SJCRH30 (cell line): ENCODE measurements around the gene KRT83. TPM values are rescaled to one million over a fixed set of nuclear protein-coding genes. Genes with fewer than 3 reads are reported as not detected.

Experiments used
- DNase-seq, 2 experiments: peaks; one replicate each; pipeline ENCODE4 v3.0.0-alpha.2; 2015 to 2020
- H3K27ac ChIP-seq: fragments of 250-450 bp; sonication (Bioruptor Pico); 2 replicates; pipeline ENCODE4 v1.5.1; 2020; ENCODE audit warnings: mild to moderate bottlenecking, moderate library complexity
- H3K27me3 ChIP-seq: fragments of 250-450 bp; sonication (Bioruptor Pico); 2 replicates; pipeline ENCODE4 v1.5.1; 2020; ENCODE audit warnings: mild to moderate bottlenecking, moderate library complexity
- H3K36me3 ChIP-seq: fragments of 250-450 bp; sonication (Bioruptor Pico); 2 replicates; pipeline ENCODE4 v1.5.1; 2020; ENCODE audit warnings: mild to moderate bottlenecking, moderate library complexity
- H3K4me1 ChIP-seq: fragments of 250-450 bp; sonication (Bioruptor Pico); 2 replicates; pipeline ENCODE4 v1.5.1; 2020; ENCODE audit warnings: mild to moderate bottlenecking, moderate library complexity
- H3K4me3 ChIP-seq: fragments of 250-450 bp; sonication (Bioruptor Pico); 2 replicates; pipeline ENCODE4 v1.5.1; 2020; ENCODE audit warnings: mild to moderate bottlenecking, moderate library complexity
- H3K9me3 ChIP-seq: fragments of 250-450 bp; sonication (Bioruptor Pico); replicated peaks from 2 replicates; pipeline ENCODE4 v1.5.1; 2020; ENCODE audit warnings: mild to moderate bottlenecking, moderate library complexity
- total RNA-seq: library from RNA; depleted of rRNA; stranded (reverse); fragments of >200 nt; shearing (Covaris generic); gene quantifications from 2 replicates; pipeline ENCODE4 v1.2.3, GENCODE V29; 2014

KRT83 gene
- total RNA-seq, 1 experiment from 2014 or later: not detected

- no peak overlapping the region for H3K27ac ChIP-seq
- peaks cover 39% of the 10 kb centered on the region for H3K4me1 ChIP-seq
- no peak overlapping the region for H3K4me3 ChIP-seq
- no peaks in the 10 kb centered on the region for H3K27me3 ChIP-seq
- no peaks in the 10 kb centered on the region for H3K9me3 ChIP-seq
- peak in 1 of 2 experiments; percentile 51 for DNase-seq
- no peaks in the 10 kb centered on the region for H3K36me3 ChIP-seq
These were observed 37.6 kb upstream of the KRT83 start for GRCh38 chr12:52358575-52359350.

- no peak for DNase-seq
- H3K4me1 ChIP-seq: peaks cover 40% of the 10 kb centered on the region
- no peaks in the 10 kb centered on the region for H3K36me3 ChIP-seq
- H3K4me3 ChIP-seq: no peak overlapping the region
- no peak overlapping the region for H3K27ac ChIP-seq
- H3K27me3 ChIP-seq: no peaks in the 10 kb centered on the region
- H3K9me3 ChIP-seq: no peaks in the 10 kb centered on the region
These were observed 35.8 kb upstream of the KRT83 start for GRCh38 chr12:52356762-52357580.

DNA sequence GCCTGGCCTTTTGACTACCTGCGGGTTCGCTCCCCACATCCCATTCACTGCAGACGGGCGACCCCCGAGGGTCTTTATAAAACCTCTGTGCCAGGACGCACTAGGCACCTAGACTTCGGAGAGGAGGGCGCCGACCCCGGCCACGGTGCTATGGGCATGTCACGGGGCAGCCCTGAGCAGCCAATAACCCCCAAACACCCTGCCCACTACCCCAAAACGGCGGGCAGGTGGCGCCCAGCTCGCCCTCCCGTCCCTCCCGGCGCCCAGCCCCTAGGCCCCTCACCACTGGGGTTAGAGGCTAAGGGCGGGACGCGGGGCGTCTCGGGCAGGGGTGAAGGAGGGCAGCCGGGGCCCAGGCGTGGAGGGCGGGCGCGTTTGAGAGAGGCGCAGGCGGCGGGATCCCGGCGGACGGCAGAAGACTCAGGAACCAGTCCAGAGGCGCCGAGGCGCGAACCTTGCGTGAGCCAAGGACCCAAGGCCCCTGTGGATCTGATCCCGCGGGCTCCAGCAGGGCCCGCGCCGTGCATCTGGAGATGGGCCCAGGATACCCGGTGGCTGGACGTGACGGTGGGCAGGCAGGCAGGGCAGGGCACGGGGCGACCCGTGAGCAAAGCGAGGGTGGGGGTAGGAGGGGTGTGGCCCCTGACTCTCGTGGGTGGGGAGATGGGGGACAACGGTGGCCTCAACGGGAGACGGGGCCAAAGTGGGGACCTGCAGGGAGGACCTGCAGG is 35.0 kb upstream of the KRT83 start:
- H3K36me3 ChIP-seq: no peaks in the 10 kb centered on the region
- H3K27me3 ChIP-seq: no peaks in the 10 kb centered on the region
- H3K4me3 ChIP-seq: no peak overlapping the region
- no peaks in the 10 kb centered on the region for H3K9me3 ChIP-seq
- no peak for DNase-seq
- peaks cover 36% of the 10 kb centered on the region for H3K4me1 ChIP-seq
- no peak overlapping the region for H3K27ac ChIP-seq

DNA sequence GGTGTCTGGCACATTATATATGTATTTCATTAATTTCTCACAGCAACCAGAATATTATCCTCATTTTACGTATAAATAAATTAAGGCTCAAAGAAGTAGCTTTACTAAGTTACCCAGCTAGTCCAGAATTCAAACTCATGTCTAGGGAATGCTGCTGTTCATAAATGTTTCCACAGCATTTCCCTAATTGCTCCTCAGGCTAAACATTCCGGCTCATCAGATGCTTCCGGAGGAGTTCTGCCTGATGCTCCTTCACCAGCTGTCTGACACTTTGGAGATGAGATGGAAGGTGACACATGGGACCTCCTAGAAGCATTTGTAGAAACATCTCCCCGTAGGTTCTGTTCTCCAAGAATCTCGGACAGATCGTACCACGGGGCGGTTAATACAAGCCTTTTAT is 34.0 kb upstream of the KRT83 start:
- no peaks in the 10 kb centered on the region for H3K27me3 ChIP-seq
- H3K4me3 ChIP-seq: no peak overlapping the region
- H3K4me1 ChIP-seq: peaks cover 26% of the 10 kb centered on the region
- H3K9me3 ChIP-seq: no peaks in the 10 kb centered on the region
- no peak for DNase-seq
- H3K27ac ChIP-seq: no peak overlapping the region
- H3K36me3 ChIP-seq: no peaks in the 10 kb centered on the region

GRCh38 chr12:52354200-52354599 is 33.0 kb upstream of the KRT83 start:
- Histone ChIP-seq H3K27ac (no peak overlapping the region), H3K36me3 (no peaks in the 10 kb centered on the region), H3K27me3 (no peaks in the 10 kb centered on the region), H3K9me3 (no peaks in the 10 kb centered on the region), H3K4me1 (peaks cover 36% of the 10 kb centered on the region), H3K4me3 (no peak overlapping the region)
- peak; percentile 37 to 62 for DNase-seq

DNA sequence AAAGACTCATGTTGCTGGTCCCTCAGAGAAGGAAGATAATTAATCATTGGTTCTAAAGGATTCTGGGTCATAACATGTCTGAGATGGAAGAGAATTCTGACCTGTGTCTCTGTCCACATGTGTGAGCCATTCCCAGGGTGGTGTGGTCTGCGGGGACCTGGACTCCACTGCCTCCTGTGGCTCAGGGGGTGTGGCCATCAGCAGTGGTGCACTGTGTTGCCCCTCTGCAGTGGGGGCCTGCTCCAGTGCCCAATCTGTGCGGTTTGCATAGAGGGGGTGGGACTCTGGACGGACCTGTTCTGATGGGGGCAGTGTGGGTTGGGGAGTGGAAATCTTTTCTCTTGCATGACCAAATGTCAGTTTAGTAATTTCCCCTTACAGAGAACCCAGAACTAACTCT is 32.6 kb upstream of the KRT83 start:
- H3K36me3 ChIP-seq: no peaks in the 10 kb centered on the region
- DNase-seq: no peak
- H3K27ac ChIP-seq: no peak overlapping the region
- H3K4me1 ChIP-seq: peaks cover 37% of the 10 kb centered on the region
- H3K9me3 ChIP-seq: no peaks in the 10 kb centered on the region
- no peak overlapping the region for H3K4me3 ChIP-seq
- H3K27me3 ChIP-seq: no peaks in the 10 kb centered on the region

GRCh38 chr12:52352951-52353350 is 31.8 kb upstream of the KRT83 start:
- no peaks in the 10 kb centered on the region for H3K27me3 ChIP-seq
- peaks cover 38% of the 10 kb centered on the region for H3K4me1 ChIP-seq
- H3K4me3 ChIP-seq: no peak overlapping the region
- DNase-seq: no peak
- no peaks in the 10 kb centered on the region for H3K9me3 ChIP-seq
- H3K27ac ChIP-seq: no peak overlapping the region
- H3K36me3 ChIP-seq: no peaks in the 10 kb centered on the region

DNA sequence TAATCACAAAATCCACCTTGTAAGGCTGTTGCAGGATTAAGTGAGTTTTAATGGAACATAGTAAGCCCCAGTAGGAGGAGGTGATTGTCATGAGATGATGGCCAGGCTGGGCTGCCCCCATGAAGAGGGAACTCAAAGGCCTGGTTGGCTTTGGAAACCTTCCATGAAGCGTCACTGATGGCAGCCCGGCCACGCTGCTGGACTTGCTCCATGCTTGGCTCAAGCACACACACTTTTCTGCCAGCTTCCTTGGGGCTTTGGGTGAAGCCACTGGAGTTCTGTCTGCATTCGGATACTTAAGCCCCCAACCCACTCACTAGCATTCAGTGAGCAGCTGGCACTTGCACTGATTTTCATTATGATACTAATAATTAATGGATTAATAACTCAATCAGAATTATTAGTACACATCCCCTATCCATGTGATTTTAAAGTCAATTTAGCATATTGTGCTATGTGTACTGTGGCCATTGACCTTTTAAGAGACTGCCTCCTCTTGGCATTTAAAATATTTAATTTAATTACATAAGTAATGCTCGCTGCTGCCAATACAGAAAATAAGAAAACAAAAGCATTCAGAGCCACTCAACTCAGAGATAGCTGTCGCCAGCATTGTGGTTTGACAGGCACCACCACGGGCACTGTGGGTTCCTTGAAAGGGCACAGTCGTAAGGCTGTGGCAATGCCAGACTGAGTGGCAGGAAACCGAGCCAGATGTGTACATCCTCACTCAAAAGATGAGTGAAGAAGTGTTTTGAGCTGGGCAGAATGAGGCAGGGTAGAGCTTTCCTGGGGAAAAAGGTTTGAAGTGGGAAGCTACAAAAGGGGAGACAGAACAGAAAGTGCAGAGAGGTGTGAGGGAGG is 30.2 kb upstream of the KRT83 start:
- no peaks in the 10 kb centered on the region for H3K9me3 ChIP-seq
- H3K27me3 ChIP-seq: no peaks in the 10 kb centered on the region
- H3K27ac ChIP-seq: no peak overlapping the region
- H3K4me3 ChIP-seq: no peak overlapping the region
- DNase-seq: no peak
- no peaks in the 10 kb centered on the region for H3K36me3 ChIP-seq
- peaks cover 51% of the 10 kb centered on the region for H3K4me1 ChIP-seq

GRCh38 chr12:52350786-52351185 is 29.6 kb upstream of the KRT83 start:
- no peak overlapping the region for H3K27ac ChIP-seq
- peaks cover 55% of the 10 kb centered on the region for H3K4me1 ChIP-seq
- H3K9me3 ChIP-seq: no peaks in the 10 kb centered on the region
- no peak overlapping the region for H3K4me3 ChIP-seq
- no peaks in the 10 kb centered on the region for H3K36me3 ChIP-seq
- H3K27me3 ChIP-seq: no peaks in the 10 kb centered on the region
- no peak for DNase-seq

DNA sequence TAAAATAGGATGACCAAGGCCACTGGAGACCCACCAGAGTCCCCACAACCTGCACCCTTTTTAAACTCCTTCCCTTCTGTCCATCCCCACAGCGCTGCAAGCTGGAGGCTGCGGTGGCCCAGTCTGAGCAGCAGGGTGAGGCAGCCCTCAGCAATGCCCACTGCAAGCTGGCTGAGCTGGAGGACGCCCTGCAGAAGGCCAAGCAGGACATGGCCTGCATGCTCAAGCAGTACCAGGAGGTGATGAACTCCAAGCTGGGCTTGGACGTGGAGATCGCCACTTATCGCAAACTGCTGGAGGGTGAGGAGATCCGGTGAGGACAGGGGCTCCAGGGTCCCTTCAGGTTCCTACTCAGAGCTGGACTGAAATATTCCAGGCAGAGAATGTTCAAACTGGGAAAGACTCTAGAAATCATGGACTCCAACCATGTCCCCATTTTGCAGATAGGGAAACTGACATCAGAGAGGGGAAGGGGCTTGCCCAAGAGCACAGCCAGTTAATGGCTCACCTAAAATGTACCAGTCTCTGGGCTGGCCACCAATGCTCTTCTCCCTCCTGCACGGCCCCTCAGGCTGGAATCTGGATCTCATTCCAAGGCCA is 28.9 kb upstream of the KRT83 start:
- H3K27me3 ChIP-seq: no peaks in the 10 kb centered on the region
- no peaks in the 10 kb centered on the region for H3K9me3 ChIP-seq
- H3K36me3 ChIP-seq: no peaks in the 10 kb centered on the region
- H3K27ac ChIP-seq: no peak overlapping the region
- H3K4me3 ChIP-seq: no peak overlapping the region
- no peak for DNase-seq
- H3K4me1 ChIP-seq: peaks cover 51% of the 10 kb centered on the region

- Histone ChIP-seq H3K27ac (peak overlapping the region; percentile 85; the same call in 1 of the 2 replicates), H3K9me3 (no peaks in the 10 kb centered on the region), H3K4me1 (peaks cover 43% of the 10 kb centered on the region), H3K27me3 (no peaks in the 10 kb centered on the region), H3K4me3 (no peak overlapping the region), H3K36me3 (no peaks in the 10 kb centered on the region)
- DNase-seq: peak in 1 of 2 experiments; percentile 56
These were observed 28.0 kb upstream of the KRT83 start for GRCh38 chr12:52349196-52349595.

DNA sequence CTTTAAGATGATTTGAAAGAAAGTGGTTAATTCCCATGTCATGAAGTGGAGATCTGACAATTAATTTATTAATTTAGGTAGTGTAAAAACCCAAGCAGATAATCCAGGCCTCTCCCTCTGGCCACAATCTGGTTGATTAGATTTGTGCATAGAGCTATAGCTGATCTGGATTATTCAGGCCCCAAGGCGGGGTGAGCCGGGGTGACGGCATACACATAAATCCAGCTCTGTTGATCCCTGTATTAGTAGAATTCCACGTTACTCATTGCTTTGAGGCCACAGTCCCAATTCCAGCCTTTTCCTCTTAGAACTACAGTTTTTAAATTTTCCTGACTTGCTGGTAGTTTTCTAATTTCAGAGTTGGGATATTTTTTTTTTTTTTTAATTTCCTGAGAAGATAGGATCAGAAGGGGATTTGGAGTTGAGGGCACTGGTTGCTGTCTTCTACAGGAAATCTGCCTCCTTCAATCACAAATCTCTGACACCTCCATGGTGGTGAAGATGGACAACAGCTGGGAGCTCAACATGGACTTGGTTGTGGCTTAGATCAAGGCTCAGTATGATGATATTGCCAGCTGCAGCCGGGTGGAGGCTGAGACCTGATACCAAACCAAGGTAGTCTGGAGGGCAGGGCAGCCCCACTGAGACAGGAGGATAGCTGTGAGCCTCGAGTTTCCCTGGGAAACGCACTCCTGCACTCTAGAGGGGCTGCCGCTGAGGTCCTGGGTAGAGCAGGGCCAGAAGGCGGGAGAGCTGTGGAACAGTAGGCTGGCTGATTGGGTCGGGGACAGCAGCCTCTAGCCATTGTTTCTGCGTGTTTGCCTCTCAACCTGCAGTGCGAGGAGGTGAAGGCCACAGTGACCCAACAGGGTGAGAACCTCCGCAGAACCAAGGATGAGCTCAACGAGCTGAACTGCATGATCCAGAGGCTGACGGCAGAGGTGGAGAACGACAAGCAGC is 26.6 kb upstream of the KRT83 start:
- DNase-seq: peak; percentile 95 to 98

DNA sequence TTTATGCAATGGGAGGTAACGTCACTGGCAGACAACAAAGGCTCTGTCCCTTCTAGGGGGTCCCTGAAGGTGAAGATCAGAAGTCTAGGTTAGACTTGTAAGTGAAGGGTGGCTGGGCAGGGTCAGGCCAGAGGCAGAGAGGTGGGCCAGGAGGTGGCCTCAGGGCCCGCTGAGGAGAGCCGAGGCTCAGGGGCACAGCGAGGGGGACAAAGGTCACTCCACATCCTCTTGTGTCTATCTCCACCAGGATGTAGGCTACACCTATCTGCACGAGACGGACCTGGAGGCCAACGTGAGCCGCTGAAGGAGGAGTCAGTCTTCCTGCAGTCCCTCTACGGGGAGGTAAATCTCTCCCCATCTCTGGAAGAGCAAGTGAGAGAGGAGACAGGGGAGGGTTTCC is 25.8 kb upstream of the KRT83 start:
- Histone ChIP-seq H3K9me3 (no peaks in the 10 kb centered on the region), H3K4me3 (no peak overlapping the region), H3K27me3 (no peaks in the 10 kb centered on the region), H3K36me3 (no peaks in the 10 kb centered on the region), H3K4me1 (peaks cover 38% of the 10 kb centered on the region), H3K27ac (peak overlapping the region; percentile 85)
- no peak for DNase-seq

More for the DNA sequence above, 26.6 kb upstream of the KRT83 start:
- Histone ChIP-seq H3K27ac (peak overlapping the region; percentile 85), H3K4me1 (peaks cover 38% of the 10 kb centered on the region), H3K4me3 (peak overlapping the region; percentile 19), H3K36me3 (no peaks in the 10 kb centered on the region), H3K9me3 (no peaks in the 10 kb centered on the region), H3K27me3 (no peaks in the 10 kb centered on the region)
